Measurements from ENCODE around the gene EGFR. TPM values are rescaled to one million over a fixed set of nuclear protein-coding genes. Genes with fewer than 3 reads are reported as not detected.

Gene EGFR
- total RNA-seq, 1 donor from 2014 or later: 23.4 TPM

GRCh38 chr7:55081068-55081467 lies 62.3 kb downstream of the EGFR start:
- no peak for DNase-seq (ENCODE audit: low spot score)

- peak; percentile 35 for DNase-seq (ENCODE audit: low spot score)
These were observed 62.8 kb downstream of the EGFR start for GRCh38 chr7:55081472-55082227.

- no peak for DNase-seq (ENCODE audit: low spot score)
These were observed 63.4 kb downstream of the EGFR start for GRCh38 chr7:55082228-55082603.

- DNase-seq (ENCODE audit: low spot score): peak; percentile 58
These were observed 64.4 kb downstream of the EGFR start for GRCh38 chr7:55083206-55083605.

- DNase-seq (ENCODE audit: low spot score): no peak
These were observed 65.5 kb downstream of the EGFR start for GRCh38 chr7:55084307-55084706.

GRCh38 chr7:55085511-55086412 lies 66.9 kb downstream of the EGFR start:
- no peak for DNase-seq (ENCODE audit: low spot score)

GRCh38 chr7:55086413-55087201 lies 67.8 kb downstream of the EGFR start:
- DNase-seq (ENCODE audit: low spot score): peak; percentile 92

GRCh38 chr7:55087521-55087961 lies 68.7 kb downstream of the EGFR start:
- no peak for DNase-seq (ENCODE audit: low spot score)

GRCh38 chr7:55088107-55088506 lies 69.3 kb downstream of the EGFR start:
- no peak for DNase-seq (ENCODE audit: low spot score)

GRCh38 chr7:55088620-55089019 lies 69.8 kb downstream of the EGFR start:
- DNase-seq (ENCODE audit: low spot score): no peak

GRCh38 chr7:55092186-55092974 lies 73.6 kb downstream of the EGFR start:
- no peak for DNase-seq (ENCODE audit: low spot score)

- no peak for DNase-seq (ENCODE audit: low spot score)
These were observed 74.2 kb downstream of the EGFR start for GRCh38 chr7:55092975-55093373.

GRCh38 chr7:55093674-55094073 lies 74.9 kb downstream of the EGFR start:
- no peak for DNase-seq (ENCODE audit: low spot score)

- no peak for DNase-seq (ENCODE audit: low spot score)
These were observed 75.4 kb downstream of the EGFR start for GRCh38 chr7:55094092-55094690.

- no peak for DNase-seq (ENCODE audit: low spot score)
These were observed 76.9 kb downstream of the EGFR start for GRCh38 chr7:55095672-55096071.

GRCh38 chr7:55096323-55096722 lies 77.5 kb downstream of the EGFR start:
- no peak for DNase-seq (ENCODE audit: low spot score)

- no peak for DNase-seq (ENCODE audit: low spot score)
These were observed 78.3 kb downstream of the EGFR start for GRCh38 chr7:55097100-55097499.

GRCh38 chr7:55099066-55099820 lies 80.4 kb downstream of the EGFR start:
- peak; percentile 67 for DNase-seq (ENCODE audit: low spot score)

GRCh38 chr7:55099821-55100543 lies 81.2 kb downstream of the EGFR start:
- no peak for DNase-seq (ENCODE audit: low spot score)
